Stimulated activated naive B cell treated with anti-CD40 and anti-IgM and Interleukin-4, amounts not matched to agents 10 μg/mL and 1 μg/mL and 100 μg/mL, for 72 hours (primary cell): ENCODE data around the gene HMGXB3.

ENCODE experiments used
- ATAC-seq, 2 donors: fragments of 150-1000 bp; cut with Tn5 transposase; replicated peaks; 2 replicates each; pipeline ENCODE4 v1.10.0; 2021; ENCODE audit warnings: moderate library complexity in 1 of 2
- DNase-seq: peaks from one replicate; pipeline ENCODE4 v3.0.0; 2021
- H3K27ac Mint-ChIP-seq: one replicate; pipeline ENCODE4 v1.8.0; 2022; ENCODE audit warnings: mild to moderate bottlenecking, mixed read lengths
- H3K27me3 Mint-ChIP-seq, 2 donors: one replicate each; pipeline ENCODE4 v1.8.0; 2022; ENCODE audit warnings: mixed read lengths in 2 of 2
- H3K36me3 Mint-ChIP-seq, 2 donors: one replicate each; pipeline ENCODE4 v1.8.0; 2022; ENCODE audit warnings: mixed read lengths in 2 of 2, mild to moderate bottlenecking in 1 of 2
- H3K4me1 Mint-ChIP-seq, 2 donors: one replicate each; pipeline ENCODE4 v1.8.0; 2022; ENCODE audit warnings: mixed read lengths in 2 of 2, mild to moderate bottlenecking in 1 of 2
- H3K4me3 Mint-ChIP-seq, 2 donors: one replicate each; pipeline ENCODE4 v1.8.0; 2022; ENCODE audit warnings: mild to moderate bottlenecking in 2 of 2, mixed read lengths in 2 of 2, moderate library complexity in 1 of 2
- H3K9me3 Mint-ChIP-seq, 2 donors: one replicate each; pipeline ENCODE4 v1.8.0; 2022; ENCODE audit warnings: mixed read lengths in 2 of 2, mild to moderate bottlenecking in 1 of 2

HMGXB3 gene

GRCh38 chr5:149999866-150000255, 678 bp upstream of the HMGXB3 start:
- Mint-ChIP-seq H3K27me3 (no peaks in the 10 kb centered on the region), H3K4me3 (peak overlapping the region; percentile 85 to 90), H3K36me3 (peaks cover 19 to 36% of the 10 kb centered on the region in 2 donors), H3K4me1 (peaks cover 30 to 45% of the 10 kb centered on the region in 2 donors), H3K27ac (peak overlapping the region; percentile 96), H3K9me3 (no peaks in the 10 kb centered on the region)
- ATAC-seq (no peak), DNase-seq (no peak)

- H3K36me3 Mint-ChIP-seq: peaks cover 15 to 32% of the 10 kb centered on the region in 2 donors
- ATAC-seq (peak; percentile 30 to 40), DNase-seq (peak; percentile 20)
- H3K4me1 Mint-ChIP-seq: peaks cover 31 to 48% of the 10 kb centered on the region in 2 donors
- no peaks in the 10 kb centered on the region for H3K9me3 Mint-ChIP-seq
- no peaks in the 10 kb centered on the region for H3K27me3 Mint-ChIP-seq
- peak overlapping the region; percentile 85 to 90 for H3K4me3 Mint-ChIP-seq
- peak overlapping the region; percentile 97 for H3K27ac Mint-ChIP-seq
These were observed 586 bp downstream of the HMGXB3 start for GRCh38 chr5:150000990-150001659.

- H3K9me3 Mint-ChIP-seq: no peaks in the 10 kb centered on the region
- H3K27me3 Mint-ChIP-seq: no peaks in the 10 kb centered on the region
- peaks cover 15 to 34% of the 10 kb centered on the region in 2 donors for H3K36me3 Mint-ChIP-seq
- H3K4me1 Mint-ChIP-seq: peaks cover 33 to 48% of the 10 kb centered on the region in 2 donors
- peak overlapping the region; percentile 85 to 90 for H3K4me3 Mint-ChIP-seq
- DNase-seq: peak; percentile 47
- H3K27ac Mint-ChIP-seq: peak overlapping the region; percentile 97
- ATAC-seq: peak; percentile 62 to 63
These were observed 1.3 kb downstream of the HMGXB3 start for GRCh38 chr5:150001660-150002486.

- Mint-ChIP-seq H3K4me1 (peaks cover 23 to 31% of the 10 kb centered on the region in 2 donors), H3K4me3 (no peak overlapping the region), H3K27me3 (no peaks in the 10 kb centered on the region), H3K27ac (no peak overlapping the region), H3K36me3 (peaks cover 33 to 53% of the 10 kb centered on the region in 2 donors), H3K9me3 (no peaks in the 10 kb centered on the region)
- ATAC-seq (no peak), DNase-seq (no peak)
These were observed 5.8 kb downstream of the HMGXB3 start for GRCh38 chr5:150006318-150006717.

- H3K4me3 Mint-ChIP-seq: no peak overlapping the region
- no peak for ATAC-seq
- no peak overlapping the region for H3K27ac Mint-ChIP-seq
- no peaks in the 10 kb centered on the region for H3K9me3 Mint-ChIP-seq
- H3K36me3 Mint-ChIP-seq: peaks cover 32 to 50% of the 10 kb centered on the region in 2 donors
- no peaks in the 10 kb centered on the region for H3K27me3 Mint-ChIP-seq
- DNase-seq: no peak
- peaks cover 17 to 24% of the 10 kb centered on the region in 2 donors for H3K4me1 Mint-ChIP-seq
These were observed 6.5 kb downstream of the HMGXB3 start for GRCh38 chr5:150007050-150007449.

GRCh38 chr5:150009671-150010387, 9.3 kb downstream of the HMGXB3 start:
- H3K27me3 Mint-ChIP-seq: no peaks in the 10 kb centered on the region
- peaks cover 3 to 6% of the 10 kb centered on the region in 2 donors for H3K4me1 Mint-ChIP-seq
- no peak overlapping the region for H3K4me3 Mint-ChIP-seq
- H3K27ac Mint-ChIP-seq: peak overlapping the region; percentile 32
- DNase-seq (no peak), ATAC-seq (no peak)
- H3K36me3 Mint-ChIP-seq: peaks cover 37 to 59% of the 10 kb centered on the region in 2 donors
- H3K9me3 Mint-ChIP-seq: no peaks in the 10 kb centered on the region

- Mint-ChIP-seq H3K27ac (no peak overlapping the region), H3K9me3 (peaks cover 0 to 1% of the 10 kb centered on the region in 2 donors), H3K4me1 (no peaks in the 10 kb centered on the region), H3K4me3 (no peak overlapping the region), H3K27me3 (no peaks in the 10 kb centered on the region), H3K36me3 (peaks cover 45 to 74% of the 10 kb centered on the region in 2 donors)
- ATAC-seq: no peak
- DNase-seq: no peak
These were observed 13.4 kb downstream of the HMGXB3 start for GRCh38 chr5:150013931-150014330.

- Mint-ChIP-seq H3K4me3 (no peak overlapping the region), H3K4me1 (no peaks in the 10 kb centered on the region), H3K9me3 (peaks cover 0 to 1% of the 10 kb centered on the region in 2 donors), H3K36me3 (peaks cover 50 to 79% of the 10 kb centered on the region in 2 donors), H3K27me3 (no peaks in the 10 kb centered on the region), H3K27ac (no peak overlapping the region)
- DNase-seq: no peak
- ATAC-seq: no peak
These were observed 13.9 kb downstream of the HMGXB3 start for GRCh38 chr5:150014456-150014855.

GRCh38 chr5:150015415-150015814, 14.9 kb downstream of the HMGXB3 start:
- ATAC-seq (no peak), DNase-seq (no peak)
- peaks cover 0 to 1% of the 10 kb centered on the region in 2 donors for H3K9me3 Mint-ChIP-seq
- peaks cover 4% of the 10 kb centered on the region in 2 donors for H3K4me1 Mint-ChIP-seq
- H3K36me3 Mint-ChIP-seq: peaks cover 48 to 84% of the 10 kb centered on the region in 2 donors
- H3K27me3 Mint-ChIP-seq: no peaks in the 10 kb centered on the region
- H3K27ac Mint-ChIP-seq: no peak overlapping the region
- H3K4me3 Mint-ChIP-seq: no peak overlapping the region

- peaks cover 4 to 7% of the 10 kb centered on the region in 2 donors for H3K4me1 Mint-ChIP-seq
- ATAC-seq (no peak), DNase-seq (no peak)
- no peak overlapping the region for H3K4me3 Mint-ChIP-seq
- peaks cover 0 to 1% of the 10 kb centered on the region in 2 donors for H3K9me3 Mint-ChIP-seq
- H3K27ac Mint-ChIP-seq: no peak overlapping the region
- no peaks in the 10 kb centered on the region for H3K27me3 Mint-ChIP-seq
- H3K36me3 Mint-ChIP-seq: peaks cover 46 to 85% of the 10 kb centered on the region in 2 donors
These were observed 16.0 kb downstream of the HMGXB3 start for GRCh38 chr5:150016537-150016936.

- Mint-ChIP-seq H3K36me3 (peaks cover 48 to 87% of the 10 kb centered on the region in 2 donors), H3K27me3 (no peaks in the 10 kb centered on the region), H3K4me1 (peaks cover 4 to 11% of the 10 kb centered on the region in 2 donors), H3K27ac (no peak overlapping the region), H3K4me3 (no peak overlapping the region), H3K9me3 (peaks cover 0 to 1% of the 10 kb centered on the region in 2 donors)
- ATAC-seq (no peak), DNase-seq (no peak)
These were observed 16.9 kb downstream of the HMGXB3 start for GRCh38 chr5:150017226-150018005.

GRCh38 chr5:150020249-150020648, 19.7 kb downstream of the HMGXB3 start:
- H3K9me3 Mint-ChIP-seq: peaks cover 0 to 1% of the 10 kb centered on the region in 2 donors
- DNase-seq: no peak
- no peak for ATAC-seq
- H3K4me1 Mint-ChIP-seq: peaks cover 4 to 11% of the 10 kb centered on the region in 2 donors
- H3K27ac Mint-ChIP-seq: no peak overlapping the region
- peaks cover 45 to 81% of the 10 kb centered on the region in 2 donors for H3K36me3 Mint-ChIP-seq
- H3K4me3 Mint-ChIP-seq: no peak overlapping the region
- H3K27me3 Mint-ChIP-seq: no peaks in the 10 kb centered on the region

GRCh38 chr5:150021491-150022157, 21.1 kb downstream of the HMGXB3 start:
- Mint-ChIP-seq H3K36me3 (peaks cover 44 to 79% of the 10 kb centered on the region in 2 donors), H3K27ac (peak overlapping the region; percentile 20)
- no peak for ATAC-seq

More at GRCh38 chr5:150021491-150022157, 21.1 kb downstream of the HMGXB3 start:
- peaks cover 4 to 11% of the 10 kb centered on the region in 2 donors for H3K4me1 Mint-ChIP-seq
- no peak overlapping the region for H3K4me3 Mint-ChIP-seq
- no peaks in the 10 kb centered on the region for H3K27me3 Mint-ChIP-seq
- no peaks in the 10 kb centered on the region for H3K9me3 Mint-ChIP-seq
- no peak for DNase-seq
